Measurements from ENCODE around the gene EDAR.

The EDAR gene

DNA sequence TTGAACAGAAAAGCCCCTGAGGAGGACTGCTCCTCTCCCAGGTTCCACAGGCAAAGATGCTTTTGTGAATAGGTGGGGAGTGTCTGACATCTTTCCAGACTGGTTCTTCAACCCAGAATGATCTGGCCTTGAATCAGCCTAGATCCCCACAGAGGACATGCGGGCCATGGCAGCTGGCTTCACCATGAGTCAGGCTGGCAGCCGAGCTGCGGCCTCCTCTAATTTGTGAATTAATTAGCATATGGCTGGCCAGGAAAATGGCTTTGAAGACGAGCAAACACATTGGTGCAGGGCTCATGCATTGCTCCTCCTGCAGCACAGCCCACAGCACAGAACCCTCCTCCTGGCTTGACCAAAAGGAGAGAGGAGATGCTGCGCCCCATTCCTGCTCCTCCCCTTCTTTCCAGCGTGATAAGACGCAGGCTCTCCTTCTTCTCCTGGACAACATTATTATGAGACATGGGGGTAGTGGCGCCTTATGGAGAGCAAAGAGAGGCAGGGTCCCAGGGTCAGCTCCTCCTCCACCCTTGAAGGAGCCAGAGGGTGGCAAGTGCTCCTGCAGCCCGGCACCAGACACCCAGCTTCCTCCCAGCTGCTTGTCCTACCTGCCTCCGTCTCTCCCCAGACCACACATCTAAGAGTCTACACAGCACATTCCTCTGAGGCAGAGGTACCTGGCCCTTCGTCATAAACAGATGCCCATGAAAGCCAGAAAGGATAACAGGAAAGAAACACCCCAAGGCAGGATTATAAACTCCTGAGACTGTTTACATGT, 66.7 kb downstream of the EDAR start:
- no peak for DNase-seq

DNA sequence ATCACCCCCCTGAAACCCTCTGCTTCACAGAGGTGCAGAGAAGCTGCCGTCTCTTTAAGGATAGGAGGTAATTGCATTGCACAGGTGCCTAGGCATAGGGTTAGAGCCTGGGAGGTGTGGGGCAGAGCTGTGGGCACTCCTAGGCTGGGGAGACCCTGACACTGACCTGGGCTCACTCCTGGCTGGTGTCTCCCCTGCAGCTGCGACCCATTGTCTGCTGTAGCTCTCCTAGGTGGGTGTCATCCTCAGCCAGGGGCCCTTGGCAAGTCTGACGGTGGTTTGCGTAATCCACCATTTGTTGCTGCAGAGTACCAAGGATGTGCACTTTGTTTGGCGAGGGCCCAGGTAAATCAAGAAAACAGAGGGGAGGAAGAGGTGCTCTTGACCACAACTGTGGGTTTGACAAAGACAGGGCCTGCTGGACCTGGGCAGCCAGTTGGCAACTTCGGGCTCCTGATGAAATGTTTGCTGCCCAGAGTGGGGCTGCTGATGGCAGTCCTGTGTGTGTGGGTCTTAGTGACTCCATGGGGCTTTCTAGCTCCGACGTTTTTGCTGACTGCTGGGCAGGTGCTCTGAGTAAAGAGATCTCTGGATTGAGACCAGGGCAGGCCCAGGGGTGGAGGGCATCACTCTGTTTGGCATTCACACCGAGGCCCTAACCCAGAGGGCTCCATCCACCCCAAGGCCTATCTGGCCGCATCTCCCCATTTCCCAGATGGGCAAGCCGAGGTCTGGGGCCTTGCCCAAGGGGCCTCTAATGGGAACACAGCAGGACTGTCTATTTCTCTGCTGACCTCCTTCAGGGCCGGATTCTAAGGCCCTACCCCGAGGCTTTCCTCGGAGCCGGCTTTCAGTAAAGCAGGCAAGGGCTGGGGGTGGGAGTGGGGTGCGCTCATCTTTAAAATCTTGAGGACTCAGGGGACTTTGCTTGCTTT, 67.7 kb downstream of the EDAR start:
- DNase-seq: no peak

DNA sequence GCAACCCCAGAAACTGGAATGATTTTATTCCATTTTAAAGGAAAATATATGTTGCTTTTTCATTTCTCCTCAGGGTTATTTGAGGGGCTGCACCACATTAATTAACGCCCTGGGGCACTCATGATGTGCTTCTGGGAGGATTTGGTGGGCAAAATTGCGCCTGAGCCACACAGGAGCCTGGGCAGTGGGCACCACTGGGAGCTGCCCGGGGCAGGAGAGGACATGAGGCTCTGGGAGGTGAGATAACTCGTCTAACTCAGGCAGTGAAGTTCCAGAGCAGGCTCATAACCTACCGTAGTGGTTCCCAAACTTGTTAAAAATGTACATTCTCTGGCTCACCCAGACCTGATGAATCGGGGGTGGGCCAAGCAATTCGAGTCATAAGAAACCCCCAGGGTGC, 68.3 kb downstream of the EDAR start:
- no peak for DNase-seq

DNA sequence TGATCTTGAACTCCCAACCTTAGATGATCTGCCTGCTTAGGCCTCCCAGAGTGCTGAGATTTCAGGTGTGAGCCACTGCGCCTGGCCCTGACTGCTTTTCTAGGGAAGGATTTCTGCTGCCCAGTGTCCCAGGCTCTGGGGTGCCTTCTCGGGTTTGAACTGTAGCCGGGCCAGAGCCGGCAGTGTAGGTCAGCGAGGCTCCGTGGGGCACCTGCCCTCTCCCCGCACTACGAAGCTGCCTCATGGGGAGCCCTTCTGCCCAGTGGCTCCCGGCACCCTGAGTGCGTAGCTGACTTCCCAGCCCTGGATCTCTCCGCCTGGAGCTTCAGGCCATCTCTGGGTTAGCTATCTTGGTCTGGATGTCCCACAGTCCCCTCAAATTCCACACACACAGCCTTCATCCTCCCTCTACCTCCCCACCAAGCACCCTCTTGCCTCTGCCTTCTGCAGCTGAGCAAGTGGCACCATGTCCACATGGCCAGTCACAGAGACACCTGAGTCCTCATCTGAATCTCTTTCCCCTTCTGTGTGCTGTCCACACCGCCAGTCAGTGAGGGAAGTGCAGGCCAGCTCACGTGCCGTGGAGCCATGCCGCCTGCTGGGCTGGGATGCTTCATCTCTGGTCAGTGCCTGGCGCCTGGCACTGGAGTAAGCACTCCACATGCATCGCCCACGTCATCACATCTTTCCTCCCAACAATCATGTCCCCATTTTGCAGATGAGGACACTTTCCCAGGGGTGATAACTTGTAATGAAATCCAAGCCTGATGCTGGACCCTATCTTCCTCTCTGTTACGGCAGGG, 69.2 kb downstream of the EDAR start:
- no peak for DNase-seq

GRCh38 chr2:108918941-108919341, 70.1 kb downstream of the EDAR start:
- no peak for DNase-seq

DNA sequence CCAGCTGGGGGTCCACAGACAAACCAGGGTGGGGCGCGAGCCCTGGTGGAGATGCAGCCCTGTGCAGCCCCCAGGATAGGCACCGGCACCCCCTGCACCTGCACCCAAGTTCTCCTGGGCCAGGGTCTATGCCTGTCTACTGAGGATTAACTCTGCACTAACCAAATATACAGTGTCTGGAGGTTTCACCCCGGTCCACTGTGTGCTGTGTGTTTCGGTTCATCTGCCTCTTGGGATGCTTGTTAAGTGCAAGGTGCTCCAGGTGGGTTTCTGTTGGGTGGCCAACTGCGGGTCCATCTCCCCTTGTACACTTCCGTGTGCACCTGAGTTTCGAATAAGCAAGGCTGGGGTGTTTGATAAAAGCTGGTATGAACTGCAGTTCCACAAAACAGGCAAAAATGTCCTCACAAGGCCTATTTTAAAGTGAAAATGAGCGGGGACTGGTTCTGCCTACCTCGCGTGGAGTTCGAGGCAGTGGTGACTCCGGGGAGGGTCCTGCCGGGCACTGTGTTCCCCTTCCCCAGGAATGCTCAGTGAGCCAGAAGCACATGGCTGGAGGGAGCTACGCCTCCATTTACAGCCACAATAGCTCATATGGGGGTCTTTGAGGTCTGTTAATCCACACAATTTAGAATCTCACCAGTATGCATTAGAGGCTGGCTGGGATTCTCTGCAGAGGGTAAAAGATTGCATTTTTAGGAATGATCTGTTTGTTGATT, 70.7 kb downstream of the EDAR start:
- DNase-seq: no peak

DNA sequence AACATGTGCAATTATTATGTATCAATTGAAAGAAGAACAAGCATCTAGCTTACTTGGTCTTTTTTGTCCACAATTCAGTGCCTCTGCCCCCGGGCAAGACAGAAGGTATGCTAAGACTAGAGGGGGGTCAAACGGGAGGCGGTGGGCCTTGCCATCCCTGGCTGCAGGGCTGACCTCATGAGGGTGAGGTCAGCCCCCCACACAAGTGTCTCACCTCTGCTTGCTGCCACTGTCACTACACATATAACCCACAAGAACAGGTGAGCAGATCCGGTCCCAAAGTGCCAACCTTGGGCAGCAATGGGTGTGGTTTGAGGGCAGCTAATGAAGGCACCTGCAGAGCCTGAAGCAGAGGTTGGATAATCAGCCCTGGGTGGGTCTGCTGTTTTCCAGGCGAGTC, 71.5 kb downstream of the EDAR start:
- no peak for DNase-seq

DNA sequence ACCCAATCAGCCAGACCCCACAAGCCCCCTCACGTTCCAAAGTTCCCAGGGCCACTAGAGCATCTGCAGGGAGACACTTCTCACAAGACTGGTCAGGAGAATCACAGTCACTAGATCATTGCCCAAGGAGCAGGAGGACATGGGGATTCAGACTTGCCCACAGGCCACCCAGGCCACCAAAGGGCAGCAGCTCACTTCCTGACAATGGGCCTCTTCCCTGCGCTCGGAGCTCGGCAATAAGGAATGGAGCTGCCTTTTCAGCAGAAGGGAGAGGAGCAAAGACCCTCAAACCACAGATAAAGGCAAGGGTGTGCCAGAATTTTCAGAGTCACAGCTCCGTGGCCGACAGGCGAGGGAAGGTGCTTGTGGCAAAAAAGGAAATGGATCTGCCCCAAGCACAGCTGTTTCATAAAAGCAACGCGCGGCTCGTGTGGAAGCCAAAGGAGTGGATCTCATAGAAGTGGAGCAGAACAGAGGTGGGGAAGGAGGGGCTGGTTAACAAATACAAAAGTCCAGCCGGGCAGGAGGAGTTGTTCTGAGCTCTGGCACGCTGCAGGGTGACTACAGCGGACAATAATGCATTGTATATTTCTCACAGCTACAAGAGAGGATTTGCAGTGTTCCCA, 72.1 kb downstream of the EDAR start:
- DNase-seq: no peak

DNA sequence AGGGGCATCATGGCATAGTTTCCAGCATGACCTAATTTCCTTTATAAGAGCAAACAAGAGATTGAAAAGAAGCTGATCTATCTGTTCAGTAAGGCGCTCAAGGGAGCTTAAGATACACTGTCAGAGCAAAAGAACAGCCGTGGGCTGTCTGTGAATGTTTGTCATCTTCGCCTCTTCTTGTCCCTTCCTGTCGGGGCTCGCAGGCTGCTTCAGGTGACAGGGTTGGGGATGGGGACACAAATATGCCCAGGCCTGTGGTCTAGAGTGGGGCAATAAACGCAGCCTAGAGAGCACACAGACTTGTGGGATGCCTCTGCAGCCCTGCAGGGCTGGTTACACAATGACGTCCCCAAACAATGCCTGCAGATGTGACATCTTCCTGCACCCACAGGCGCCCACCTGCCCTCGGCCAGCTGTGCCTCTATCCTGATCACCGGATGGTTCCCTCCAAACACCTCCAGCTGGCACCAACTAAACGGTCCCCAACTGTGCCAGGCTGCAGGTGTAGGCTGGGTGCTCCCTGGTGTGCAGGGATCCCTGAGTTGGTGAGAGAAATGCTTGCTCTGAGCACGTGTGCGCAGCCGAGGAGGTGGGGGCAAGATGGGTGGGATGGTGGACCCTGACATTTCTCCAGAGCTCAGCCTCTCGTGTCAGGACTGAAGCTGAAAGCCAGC, 72.8 kb downstream of the EDAR start:
- DNase-seq: no peak

DNA sequence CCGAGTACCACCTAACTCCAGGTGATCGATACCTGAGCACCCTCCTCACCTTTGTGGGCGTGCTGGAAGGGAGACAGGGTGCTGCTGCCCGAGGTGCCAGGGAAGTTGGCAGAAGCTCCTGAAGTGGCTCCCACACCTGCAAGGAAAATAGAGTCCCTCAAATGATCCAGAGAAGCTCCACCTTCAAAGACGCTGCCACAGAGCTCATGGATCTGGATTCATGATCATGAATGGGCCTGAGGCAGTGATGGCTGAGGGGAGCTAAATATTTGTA, 76.5 kb downstream of the EDAR start:
- no peak for DNase-seq

DNA sequence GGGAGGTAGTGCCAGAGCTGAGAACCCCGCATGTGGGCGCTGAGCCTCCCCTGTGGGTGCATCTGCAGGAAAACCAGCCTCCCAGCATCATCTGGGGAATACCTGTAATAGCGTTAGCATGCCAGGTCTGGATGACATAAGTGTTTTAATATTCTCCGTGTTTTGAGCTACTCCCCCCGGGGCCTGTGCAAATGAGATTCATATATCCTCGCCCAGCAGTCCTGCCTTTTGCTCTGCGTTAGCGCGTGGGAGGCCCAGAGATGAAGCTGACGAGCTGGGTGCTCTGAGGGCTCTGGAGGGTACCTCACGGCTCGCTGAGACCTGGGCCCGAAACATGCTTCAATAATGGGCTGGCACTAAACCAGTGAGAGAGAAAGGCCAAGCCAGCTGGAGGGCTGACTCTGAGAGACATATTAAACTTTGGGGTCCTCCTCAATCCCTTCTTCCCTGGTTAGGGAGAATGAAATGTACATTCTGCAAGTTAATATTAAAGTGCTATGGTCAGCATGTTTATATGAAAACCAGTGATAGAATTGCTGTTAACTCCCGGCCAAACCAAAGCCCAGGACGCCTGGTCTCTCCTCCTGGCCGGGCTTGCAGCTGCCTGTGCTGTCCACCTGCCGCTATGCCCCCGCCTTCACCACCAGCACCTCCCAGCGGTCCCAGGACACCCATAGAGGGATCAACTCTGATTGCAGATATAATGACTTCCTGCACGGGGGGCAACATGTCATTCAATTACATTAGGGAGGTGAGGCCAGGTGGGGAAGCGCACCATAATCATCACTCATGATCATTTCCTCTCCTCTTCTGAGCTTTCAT, 77.0 kb downstream of the EDAR start:
- no peak for DNase-seq

- no peak for DNase-seq
These were observed 77.6 kb downstream of the EDAR start for GRCh38 chr2:108911401-108911800.

DNA sequence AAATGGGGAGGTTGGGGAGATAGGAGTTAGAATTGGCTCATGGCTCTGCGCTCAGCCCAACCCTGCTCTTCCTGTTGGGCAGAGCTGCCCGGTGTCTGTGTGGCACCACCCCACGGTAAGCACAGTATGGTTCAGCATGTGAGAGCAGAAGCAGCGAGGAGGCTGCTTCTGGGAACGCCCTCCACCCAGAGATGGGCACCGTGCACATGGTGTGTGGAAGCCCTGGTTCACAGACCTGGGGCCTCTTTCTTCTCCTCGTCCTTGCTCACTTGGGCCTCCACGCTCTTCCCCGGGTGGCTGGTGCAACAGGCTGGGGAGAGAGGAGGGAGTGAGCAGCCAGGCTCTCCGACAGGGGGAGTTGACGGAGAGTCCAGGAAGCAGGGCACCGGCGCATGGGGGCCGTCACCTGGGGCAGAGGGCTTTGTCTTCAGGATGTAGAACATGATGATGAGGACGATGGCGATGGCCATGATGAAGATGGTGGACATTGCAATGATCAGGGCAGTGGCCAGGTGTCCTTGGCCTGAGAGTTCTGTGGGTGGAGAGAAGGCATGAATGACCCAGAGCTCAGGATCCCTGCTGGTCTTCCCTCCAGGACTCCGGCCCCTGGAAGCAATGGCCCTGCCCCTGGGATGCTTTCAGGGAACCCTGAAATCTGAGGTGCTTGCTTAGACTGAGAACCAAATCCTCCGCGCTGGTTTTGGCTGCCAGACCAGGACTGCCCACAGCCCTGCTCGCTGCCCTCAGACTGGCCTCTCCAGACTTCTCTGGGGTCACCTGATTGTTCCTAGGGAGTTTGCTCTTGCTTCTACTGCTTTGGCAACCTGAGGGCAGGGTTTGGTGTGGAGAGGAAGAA, 78.3 kb downstream of the EDAR start:
- DNase-seq: no peak

GRCh38 chr2:108910011-108910431, 79.0 kb downstream of the EDAR start:
- DNase-seq: no peak

- DNase-seq: no peak
These were observed 79.7 kb downstream of the EDAR start for GRCh38 chr2:108909275-108909823.

DNA sequence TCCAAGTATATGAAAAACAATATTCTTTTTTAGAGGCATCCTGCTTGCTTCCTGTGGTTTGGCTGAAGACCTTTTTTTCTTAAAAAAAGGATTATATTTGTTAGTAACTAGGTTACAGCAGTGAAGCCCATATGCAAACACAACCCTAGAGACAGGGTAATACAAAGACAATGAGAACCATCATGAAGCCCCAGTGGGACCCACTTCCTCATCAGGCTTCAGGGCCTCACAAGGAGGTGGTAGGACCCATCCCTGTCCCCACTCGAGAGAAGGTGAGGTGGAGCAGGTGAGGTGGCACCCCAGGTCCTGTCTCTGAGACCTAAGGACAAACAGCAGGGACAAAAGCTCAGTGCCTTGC, 80.3 kb downstream of the EDAR start:
- DNase-seq: no peak

DNA sequence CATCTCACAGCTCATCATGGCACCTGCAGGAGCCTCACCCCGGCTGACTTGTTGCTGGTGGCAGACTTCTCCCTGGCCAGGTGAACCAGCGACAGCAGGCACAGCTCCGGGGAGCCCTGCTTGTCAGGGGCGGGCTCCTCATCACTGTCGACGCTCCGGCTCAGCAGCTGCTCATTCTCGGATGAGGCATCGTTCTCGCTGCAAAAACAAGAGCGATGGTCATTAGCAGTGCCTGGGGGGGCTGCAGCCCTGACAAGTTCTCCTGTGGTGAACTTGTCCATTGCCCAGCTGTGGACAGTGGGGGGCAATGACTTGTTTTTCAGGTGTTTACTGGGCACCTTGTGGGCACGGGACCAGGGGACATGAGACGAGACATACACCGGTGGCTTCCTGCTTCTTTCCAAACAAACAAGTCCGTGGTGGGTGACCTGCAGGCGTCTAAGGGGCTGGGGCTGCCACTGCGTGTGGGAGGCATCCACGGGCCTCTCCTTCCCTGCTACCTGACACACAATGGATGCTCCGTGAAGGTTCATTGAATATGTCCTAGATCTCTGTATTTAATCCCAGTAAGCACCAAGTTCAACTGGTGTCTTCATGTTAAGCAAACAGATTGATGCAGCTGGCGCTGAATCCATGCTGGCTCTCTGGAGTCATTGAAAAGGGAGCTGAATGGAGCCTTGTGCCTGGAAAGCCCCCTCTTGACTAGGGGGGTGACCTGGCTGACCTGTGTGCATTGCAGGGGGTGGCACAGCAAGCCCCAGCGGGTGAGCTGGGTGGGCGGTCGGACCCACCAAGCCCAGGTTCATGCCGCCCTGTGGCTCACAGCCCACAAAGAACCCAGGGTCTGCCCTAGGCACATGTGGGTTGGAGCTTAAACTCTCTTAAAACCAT, 81.0 kb downstream of the EDAR start:
- no peak for DNase-seq

DNA sequence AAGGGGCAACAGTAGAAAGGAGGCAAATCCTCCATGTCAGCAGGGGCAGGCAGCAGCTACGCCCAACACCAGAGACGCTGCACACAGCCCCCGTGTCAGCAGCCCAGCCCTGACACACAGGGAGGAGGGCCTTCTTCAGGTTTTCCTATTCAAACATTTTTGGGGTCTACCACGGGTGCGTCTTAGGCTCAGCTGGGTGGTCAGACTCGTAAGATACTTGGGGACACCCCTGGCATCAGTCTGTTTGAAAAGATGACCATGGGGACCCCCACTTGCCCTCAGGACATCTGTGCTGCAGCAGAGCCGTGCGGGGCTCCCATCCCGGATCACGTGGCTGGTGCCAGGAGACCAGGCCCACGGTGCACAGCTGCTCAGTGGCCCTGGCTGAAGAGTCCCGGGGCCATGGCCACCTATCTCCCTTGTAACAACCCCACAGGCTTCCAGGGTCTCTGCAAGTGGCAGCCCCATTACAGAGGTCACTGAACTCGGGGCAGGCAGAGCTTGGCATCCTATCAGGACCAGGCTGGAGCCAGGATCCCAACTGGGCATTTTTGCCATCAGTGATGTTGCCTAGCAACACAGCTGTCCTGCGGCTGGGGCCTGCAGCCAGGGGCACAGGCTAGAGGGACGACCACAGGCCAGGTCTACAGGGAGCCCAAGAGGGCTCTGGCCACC, 82.5 kb downstream of the EDAR start:
- DNase-seq: no peak

Measured in NCI-H2081 treated with DMSO at 0.1 percent for 48 hours (cell line).